ENCODE results near the gene CAPN13. TPM values are rescaled to one million over a fixed set of nuclear protein-coding genes. Genes with fewer than 3 reads are reported as not detected.

The CAPN13 gene
- total and polyA plus RNA-seq, 2 donors (not counting 1 experiment from before 2014, with no cell fraction given), result not detected

DNA sequence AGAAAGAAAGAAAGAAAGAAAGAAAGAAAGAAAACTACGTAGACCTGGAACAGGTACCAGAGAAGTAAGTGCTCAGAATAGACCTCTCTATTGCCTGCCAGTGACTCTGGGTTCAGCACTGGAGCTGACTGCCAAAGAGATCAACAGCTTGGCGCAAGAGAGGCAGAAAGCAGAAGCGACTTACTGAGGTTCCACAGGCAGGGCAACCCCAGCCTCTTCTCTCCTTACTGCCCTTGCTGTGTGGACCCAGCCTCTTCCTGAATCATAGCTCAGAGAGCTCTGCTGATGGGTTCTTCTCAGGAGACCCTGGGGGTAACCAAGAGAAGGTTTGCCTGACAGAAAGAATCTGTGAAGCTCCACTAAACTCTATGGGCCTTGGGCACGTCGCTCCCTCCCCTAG, 7.1 kb downstream of the CAPN13 start:
- no peaks in the 10 kb centered on the region for H4K20me1 ChIP-seq (ENCODE audit: control insufficient read depth, insufficient read depth, low read length, poor library complexity, severe bottlenecking)
- CTCF ChIA-PET, result interaction anchor here (0.5 kb wide), 1 partner anchor 86 kb away, joined by 3 read pairs; no protein-coding TSS in a partner anchor
- no peak overlapping the region for H3K9ac ChIP-seq (ENCODE audit: low read length)
- intact Hi-C loops (cut with micrococcal nuclease), result no loop called here
- Mint-ChIP-seq H3K9me3 (ENCODE audit: insufficient read depth) (no peaks in the 10 kb centered on the region), H3K4me3 (no peak overlapping the region), H3K27ac (no peak overlapping the region), H3K27me3 (peaks cover 3% of the 10 kb centered on the region), H3K4me1 (peaks cover 8% of the 10 kb centered on the region)
- peaks cover 7 to 10% of the 10 kb centered on the region in 2 donors for H3K4me1 ChIP-seq (ENCODE audit: control insufficient read depth in 2 of 2, insufficient read depth in 2 of 2, low read length in 2 of 2)
- H3K79me2 ChIP-seq (ENCODE audit: control insufficient read depth, insufficient read depth, low read length), result no peaks in the 10 kb centered on the region
- H3K4me3 ChIP-seq (ENCODE audit: control extremely low read depth in 1 of 5, extremely low read depth in 1 of 5, insufficient read depth in 1 of 5, low read depth in 2 of 5, low read length in 4 of 5), result no peak overlapping the region
- no peak for DNase-seq
- no peaks in the 10 kb centered on the region for H3K9me3 ChIP-seq (ENCODE audit: control extremely low read depth in 1 of 3, control insufficient read depth in 2 of 3, insufficient read depth in 1 of 3, low read length in 2 of 3)
- TF ChIP-seq EZH2 (IDR thresholded peaks at IDR 0.05; ENCODE audit: borderline replicate concordance, insufficient read depth, low read depth, low read length, poor library complexity, severe bottlenecking), result no peak
- POLR2A ChIA-PET, result no interaction called here
- H2AFZ ChIP-seq (ENCODE audit: insufficient read depth, low read depth, low read length, poor library complexity, severe bottlenecking), result no peak overlapping the region
- no peak overlapping the region for H3K27ac ChIP-seq (ENCODE audit: low read length in 2 of 2)
- no peaks in the 10 kb centered on the region for H3K36me3 ChIP-seq (replicated peaks in 1 of 2; ENCODE audit: control extremely low read depth in 1 of 2, control insufficient read depth in 1 of 2, extremely low read depth in 1 of 2, insufficient read depth in 2 of 2, low read length in 1 of 2)
- no peak for ATAC-seq (ENCODE audit: low read depth)
- 90% methylated on average over 2 of the region's 5 CpGs for WGBS (ENCODE audit: insufficient coverage)
- no peaks in the 10 kb centered on the region for H3K27me3 ChIP-seq (replicated peaks in 1 of 4; ENCODE audit: control extremely low read depth in 1 of 4, control insufficient read depth in 3 of 4, insufficient read depth in 4 of 4, low read length in 3 of 4)
- no peak overlapping the region for H3K4me2 ChIP-seq (replicated peaks; ENCODE audit: low read depth, low read length, poor library complexity, severe bottlenecking)

DNA sequence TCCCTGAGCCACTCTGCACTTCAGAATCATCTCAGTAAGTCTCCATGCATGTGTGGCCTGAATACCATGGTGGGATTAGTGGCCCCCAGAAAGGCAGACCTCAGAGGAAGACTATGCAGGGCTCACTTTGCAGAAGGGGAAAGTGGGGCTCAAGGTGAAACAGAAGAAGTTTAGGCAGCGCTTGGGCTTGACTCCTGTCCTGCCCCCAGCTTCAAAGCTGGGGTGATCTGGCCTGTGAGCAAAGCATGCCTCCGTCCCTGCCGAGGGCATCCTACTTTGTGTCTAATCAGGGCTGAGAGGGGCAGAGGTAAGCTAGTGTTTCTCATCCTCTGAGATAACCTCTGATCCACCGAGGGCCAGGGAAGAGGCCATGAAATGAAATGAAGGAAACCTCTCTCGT, 7.9 kb downstream of the CAPN13 start:
- H4K20me1 ChIP-seq (ENCODE audit: control insufficient read depth, insufficient read depth, low read length, poor library complexity, severe bottlenecking), result no peaks in the 10 kb centered on the region
- POLR2A ChIA-PET, result no interaction called here
- no peak overlapping the region for H3K27ac Mint-ChIP-seq
- H3K4me1 ChIP-seq (ENCODE audit: control insufficient read depth in 2 of 2, insufficient read depth in 2 of 2, low read length in 2 of 2), result peaks cover 7 to 10% of the 10 kb centered on the region in 2 donors
- no peak overlapping the region for H3K4me2 ChIP-seq (replicated peaks; ENCODE audit: low read depth, low read length, poor library complexity, severe bottlenecking)
- H3K4me3 Mint-ChIP-seq, result no peak overlapping the region
- WGBS (ENCODE audit: insufficient coverage), result 75% methylated on average over 5 of the region's 5 CpGs
- H3K27ac ChIP-seq (ENCODE audit: low read length in 2 of 2), result no peak overlapping the region
- no peak overlapping the region for H3K9ac ChIP-seq (ENCODE audit: low read length)
- CTCF ChIA-PET, result no interaction called here
- H2AFZ ChIP-seq (ENCODE audit: insufficient read depth, low read depth, low read length, poor library complexity, severe bottlenecking), result no peak overlapping the region
- H3K27me3 Mint-ChIP-seq, result peaks cover 3% of the 10 kb centered on the region
- no peaks in the 10 kb centered on the region for H3K27me3 ChIP-seq (replicated peaks in 1 of 4; ENCODE audit: control extremely low read depth in 1 of 4, control insufficient read depth in 3 of 4, insufficient read depth in 4 of 4, low read length in 3 of 4)
- ATAC-seq (ENCODE audit: low read depth) (no peak), DNase-seq (no peak)
- no peaks in the 10 kb centered on the region for H3K36me3 ChIP-seq (replicated peaks in 1 of 2; ENCODE audit: control extremely low read depth in 1 of 2, control insufficient read depth in 1 of 2, extremely low read depth in 1 of 2, insufficient read depth in 2 of 2, low read length in 1 of 2)
- TF ChIP-seq CTCF (IDR thresholded peaks at IDR 0.05) (no peak), EZH2 (IDR thresholded peaks at IDR 0.05; ENCODE audit: borderline replicate concordance, insufficient read depth, low read depth, low read length, poor library complexity, severe bottlenecking) (no peak)
- no peaks in the 10 kb centered on the region for H3K9me3 ChIP-seq (ENCODE audit: control extremely low read depth in 1 of 3, control insufficient read depth in 2 of 3, insufficient read depth in 1 of 3, low read length in 2 of 3)
- no peaks in the 10 kb centered on the region for H3K79me2 ChIP-seq (ENCODE audit: control insufficient read depth, insufficient read depth, low read length)
- no peaks in the 10 kb centered on the region for H3K9me3 Mint-ChIP-seq (ENCODE audit: insufficient read depth)
- H3K4me3 ChIP-seq (ENCODE audit: control extremely low read depth in 1 of 5, extremely low read depth in 1 of 5, insufficient read depth in 1 of 5, low read depth in 2 of 5, low read length in 4 of 5), result no peak overlapping the region
- intact Hi-C loops (cut with micrococcal nuclease), result no loop called here
- H3K4me1 Mint-ChIP-seq, result peaks cover 8% of the 10 kb centered on the region
